GM12874 (cell line): Measurements from ENCODE around the gene AASDHPPT.

Source experiments
- TF ChIP-seq, protein P1 (sequence below): IDR thresholded peaks from 2 replicates; pipeline ENCODE4 v1.5.1; 2011; ENCODE audit warnings: low read depth, mild to moderate bottlenecking, control low read depth, low read length, moderate library complexity; ENCODE audit not compliant: insufficient read depth

AASDHPPT gene

DNA sequence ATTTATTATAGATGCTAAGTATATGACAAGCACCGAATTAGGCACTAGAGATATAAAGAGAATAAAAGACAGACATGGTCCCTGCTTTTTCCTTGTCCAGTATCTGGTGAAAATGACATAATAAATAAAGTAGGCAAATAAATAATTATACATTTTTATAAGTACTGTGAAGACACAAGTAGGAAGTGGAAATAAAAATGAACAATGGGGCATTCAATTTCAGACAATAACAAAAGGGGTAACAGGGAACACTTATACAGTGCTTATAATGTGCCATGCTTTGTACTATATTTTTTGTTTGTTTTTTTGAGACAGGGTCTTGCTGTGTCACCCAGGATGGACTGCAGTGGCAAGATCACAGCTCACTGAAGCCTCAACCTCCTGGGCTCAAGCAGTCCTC, 4.7 kb upstream of the AASDHPPT start:
- TF ChIP-seq, protein P1, sequence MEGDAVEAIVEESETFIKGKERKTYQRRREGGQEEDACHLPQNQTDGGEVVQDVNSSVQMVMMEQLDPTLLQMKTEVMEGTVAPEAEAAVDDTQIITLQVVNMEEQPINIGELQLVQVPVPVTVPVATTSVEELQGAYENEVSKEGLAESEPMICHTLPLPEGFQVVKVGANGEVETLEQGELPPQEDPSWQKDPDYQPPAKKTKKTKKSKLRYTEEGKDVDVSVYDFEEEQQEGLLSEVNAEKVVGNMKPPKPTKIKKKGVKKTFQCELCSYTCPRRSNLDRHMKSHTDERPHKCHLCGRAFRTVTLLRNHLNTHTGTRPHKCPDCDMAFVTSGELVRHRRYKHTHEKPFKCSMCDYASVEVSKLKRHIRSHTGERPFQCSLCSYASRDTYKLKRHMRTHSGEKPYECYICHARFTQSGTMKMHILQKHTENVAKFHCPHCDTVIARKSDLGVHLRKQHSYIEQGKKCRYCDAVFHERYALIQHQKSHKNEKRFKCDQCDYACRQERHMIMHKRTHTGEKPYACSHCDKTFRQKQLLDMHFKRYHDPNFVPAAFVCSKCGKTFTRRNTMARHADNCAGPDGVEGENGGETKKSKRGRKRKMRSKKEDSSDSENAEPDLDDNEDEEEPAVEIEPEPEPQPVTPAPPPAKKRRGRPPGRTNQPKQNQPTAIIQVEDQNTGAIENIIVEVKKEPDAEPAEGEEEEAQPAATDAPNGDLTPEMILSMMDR, result no peak

GRCh38 chr11:106076171-106076918, 1.1 kb upstream of the AASDHPPT start:
- TF ChIP-seq, protein P1, result no peak

GRCh38 chr11:106076919-106077608, 398 bp upstream of the AASDHPPT start, which contains the start of gene KBTBD3:
KBTBD3 (minus strand) TSS chr11:106077347; CDS start chr11:106059097, 18,250 bp downstream.
- TF ChIP-seq, protein P1, result peak; percentile 64

DNA sequence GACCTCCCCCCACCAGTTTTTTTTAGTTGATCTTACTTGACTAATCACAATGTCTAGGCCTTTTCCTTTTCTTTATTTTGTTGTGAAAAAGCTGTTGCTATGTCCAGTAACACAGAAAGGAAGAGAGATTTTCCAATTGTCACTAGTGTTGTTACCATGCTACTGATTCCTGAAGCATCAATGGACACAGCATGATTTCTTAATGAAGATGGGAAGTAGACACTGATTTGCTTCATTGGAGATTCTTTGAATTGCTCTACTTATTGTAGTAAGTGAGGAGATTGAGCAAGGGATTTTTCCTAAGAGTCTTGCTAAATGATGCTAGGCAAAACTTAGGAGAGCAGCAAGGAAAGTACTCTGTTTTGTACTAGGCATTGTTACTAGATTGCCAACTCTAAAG, 4.6 kb downstream of the AASDHPPT start:
- TF ChIP-seq, protein P1, result no peak

- TF ChIP-seq, protein P1, result no peak
Measured at GRCh38 chr11:106086135-106086534, 8.7 kb downstream of the AASDHPPT start.

- TF ChIP-seq, protein P1, result no peak
Measured at GRCh38 chr11:106086850-106087249, 9.4 kb downstream of the AASDHPPT start.

DNA sequence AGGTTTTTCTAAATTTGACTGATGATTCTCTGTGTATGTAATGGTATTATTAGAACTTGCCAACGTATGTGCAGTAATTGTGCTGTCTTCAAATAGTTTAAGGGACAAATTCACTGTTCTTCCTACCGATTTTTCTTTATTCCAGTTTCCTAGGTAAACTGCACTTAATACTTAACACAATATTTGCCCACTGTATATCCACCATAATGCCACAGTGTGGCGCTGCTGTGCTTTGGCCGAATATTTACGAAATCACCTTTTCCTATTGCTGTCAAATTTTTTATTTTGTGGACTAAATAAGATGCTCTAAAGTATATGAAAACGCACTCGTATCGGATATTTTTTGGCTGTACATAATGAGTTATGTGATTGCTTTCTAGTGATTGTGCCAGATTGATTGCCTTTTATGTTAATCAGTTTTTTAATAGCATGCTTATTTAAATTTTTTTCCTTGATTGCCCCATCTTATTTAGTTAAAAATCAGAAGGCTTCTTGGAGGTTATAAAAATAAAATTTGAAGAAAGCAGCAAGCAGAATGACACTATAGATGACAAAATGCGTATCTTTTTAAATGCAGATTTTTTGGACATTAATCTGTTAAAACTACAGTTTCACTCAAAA, 10.5 kb downstream of the AASDHPPT start:
- TF ChIP-seq, protein P1, result peak; percentile 67
